Activated T-cell treated with anti-CD3 and anti-CD28 coated beads for 1 hour (primary cell): ENCODE data around the gene NOTUM.
"Not testable (repeated sequence)": the region's sequence is repeated elsewhere in the genome, so short reads cannot be mapped to it uniquely, and the experiment has no call there.

Source experiments
- DNase-seq: peaks from one replicate; pipeline ENCODE4 v3.0.0-alpha.2; 2020; ENCODE audit warnings: low read depth

NOTUM gene

DNA sequence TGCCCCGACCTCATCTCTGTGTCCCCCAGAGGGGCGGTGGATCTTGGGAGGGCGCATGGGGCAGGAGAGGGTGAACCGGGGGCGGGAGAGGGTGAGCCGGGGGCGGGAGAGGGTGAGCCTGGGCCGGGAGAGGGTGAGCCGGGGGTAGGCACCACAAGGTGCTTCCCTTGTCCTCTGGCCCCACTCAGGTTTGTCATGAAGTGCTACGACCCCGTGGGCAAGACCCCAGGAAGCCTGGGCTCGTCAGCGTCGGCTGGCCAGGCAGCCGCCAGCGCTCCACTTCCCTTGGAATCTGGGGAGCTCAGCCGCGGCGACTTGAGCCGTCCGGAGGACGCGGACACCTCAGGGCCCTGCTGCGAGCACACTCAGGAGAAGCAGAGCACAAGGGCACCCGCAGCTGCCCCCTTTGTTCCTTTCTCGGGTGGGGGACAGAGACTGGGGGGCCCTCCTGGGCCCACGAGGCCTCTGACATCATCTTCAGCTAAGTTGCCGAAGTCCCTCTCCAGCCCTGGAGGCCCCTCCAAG lies 35.3 kb upstream of the NOTUM start:
- no peak for DNase-seq

DNA sequence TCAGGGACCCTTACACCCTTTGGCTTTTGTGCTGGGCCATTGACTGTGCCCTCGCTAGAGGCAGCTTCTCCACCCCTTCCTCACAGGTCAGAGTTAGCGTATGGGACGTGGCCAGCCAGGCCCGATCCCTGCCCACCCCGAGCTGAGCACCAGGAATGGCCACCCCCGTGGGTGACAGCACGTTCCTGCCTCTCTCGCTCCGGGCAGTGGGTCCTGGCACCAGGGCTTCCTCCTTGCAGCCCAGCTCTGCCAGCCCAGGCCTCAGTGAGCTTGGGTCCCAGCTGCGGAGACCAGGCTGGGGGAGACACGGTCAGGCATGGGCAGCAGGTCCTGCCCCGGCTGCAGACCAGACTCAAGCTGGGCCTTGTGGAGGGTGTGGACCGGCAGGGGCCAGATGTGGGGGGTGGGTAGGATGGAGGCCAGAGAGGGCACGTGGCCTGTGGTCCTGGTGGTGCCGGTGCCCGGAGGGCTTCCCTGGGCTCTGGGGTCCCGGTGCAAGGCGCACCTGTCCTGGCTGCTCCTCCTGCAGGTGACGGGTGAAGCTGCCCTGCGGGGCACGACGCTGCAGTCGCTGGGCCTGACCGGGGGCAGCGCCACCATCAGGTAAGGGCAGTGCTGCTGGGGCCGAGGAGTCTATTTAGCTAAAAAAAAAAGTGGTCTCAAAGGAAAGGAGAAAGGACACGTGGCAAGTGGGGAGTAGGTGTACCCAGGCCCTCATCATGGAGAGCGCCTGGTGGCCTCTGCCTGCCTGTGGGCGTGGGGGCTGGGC lies 34.7 kb upstream of the NOTUM start:
- DNase-seq = no peak

DNA sequence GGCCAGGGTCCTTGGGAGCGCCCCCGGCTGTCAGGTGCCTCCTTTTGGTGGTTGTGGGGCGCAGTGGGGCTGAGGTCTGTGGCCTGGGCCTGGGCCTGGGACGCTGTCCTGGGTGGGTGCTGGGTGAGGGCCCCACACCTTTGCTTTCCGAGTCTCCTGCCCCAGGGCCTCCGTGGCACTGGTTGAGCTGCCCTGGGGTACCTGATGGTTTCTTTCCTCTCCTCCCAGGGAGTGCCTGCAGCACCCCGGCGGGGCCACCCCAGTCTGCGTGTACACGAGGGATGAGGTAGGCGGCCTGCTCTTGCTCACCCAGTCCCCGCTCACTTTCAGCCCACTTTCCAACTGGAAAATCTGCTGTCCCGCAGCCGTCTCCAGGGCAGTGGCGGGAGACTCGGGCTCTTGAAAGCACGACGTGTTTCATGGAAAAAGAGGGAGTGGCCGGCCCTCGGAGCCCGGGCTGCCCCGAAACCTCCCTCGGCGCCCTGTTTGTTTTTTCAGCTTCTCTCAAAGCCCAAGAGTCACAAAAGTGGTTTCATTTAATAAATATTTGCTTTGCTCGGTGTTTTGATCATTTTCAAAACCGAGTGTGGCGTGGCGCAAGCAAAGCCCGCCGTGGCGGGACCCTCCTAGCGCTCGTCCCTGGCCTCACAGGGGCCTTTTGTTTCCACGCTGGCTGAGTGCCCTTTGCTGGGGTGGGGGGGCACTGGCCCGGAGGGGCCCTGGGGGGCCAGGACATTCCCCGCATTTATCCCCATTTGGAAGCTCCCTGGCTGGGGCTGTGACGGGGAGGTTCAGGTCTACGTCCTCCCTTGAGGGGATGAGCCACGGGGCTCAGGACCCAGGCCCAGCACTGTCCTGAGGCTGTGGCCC lies 33.8 kb upstream of the NOTUM start:
- DNase-seq = no peak

DNA sequence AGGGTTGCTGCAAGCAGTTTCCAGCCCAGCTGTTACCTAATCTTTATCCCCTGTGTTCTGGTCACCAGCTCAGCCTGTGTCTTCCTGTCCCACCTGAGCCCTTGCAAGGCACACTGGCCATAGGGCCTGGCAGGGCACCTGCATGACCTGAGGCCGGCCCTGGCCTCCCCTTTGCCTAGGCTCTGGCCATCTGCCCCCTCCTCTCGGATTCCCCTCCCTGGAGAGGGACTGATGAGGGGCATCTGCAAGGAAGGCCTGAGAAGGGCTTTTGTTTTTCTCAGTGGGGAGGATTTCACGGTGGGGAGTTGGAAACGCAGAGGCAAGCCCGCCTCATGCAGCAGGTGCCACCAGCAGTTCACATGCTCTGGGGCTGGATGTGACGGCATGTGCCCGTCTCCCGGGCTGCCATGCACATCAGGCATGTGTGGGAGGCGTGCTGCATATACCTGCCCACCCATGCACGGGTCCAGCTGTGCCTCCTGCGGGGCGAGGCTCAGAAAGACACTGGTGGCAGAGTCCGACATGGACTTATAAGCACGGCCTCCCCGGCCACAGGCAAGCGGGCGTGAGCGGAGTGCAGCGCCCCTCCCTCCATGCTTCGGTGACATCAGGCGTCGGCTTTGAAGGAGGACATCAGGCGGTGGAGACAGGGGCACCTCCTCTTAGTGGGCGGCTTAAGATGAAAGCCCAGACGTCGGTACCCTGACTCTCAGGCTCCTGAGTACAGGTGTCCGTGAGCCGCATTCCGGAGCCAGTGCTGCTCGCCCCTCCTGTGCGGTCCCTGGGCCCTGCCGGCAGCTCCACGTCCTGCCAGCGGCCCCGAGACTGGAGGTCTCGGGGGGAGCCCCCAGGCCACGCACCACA lies 33.0 kb upstream of the NOTUM start:
- no peak for DNase-seq

DNA sequence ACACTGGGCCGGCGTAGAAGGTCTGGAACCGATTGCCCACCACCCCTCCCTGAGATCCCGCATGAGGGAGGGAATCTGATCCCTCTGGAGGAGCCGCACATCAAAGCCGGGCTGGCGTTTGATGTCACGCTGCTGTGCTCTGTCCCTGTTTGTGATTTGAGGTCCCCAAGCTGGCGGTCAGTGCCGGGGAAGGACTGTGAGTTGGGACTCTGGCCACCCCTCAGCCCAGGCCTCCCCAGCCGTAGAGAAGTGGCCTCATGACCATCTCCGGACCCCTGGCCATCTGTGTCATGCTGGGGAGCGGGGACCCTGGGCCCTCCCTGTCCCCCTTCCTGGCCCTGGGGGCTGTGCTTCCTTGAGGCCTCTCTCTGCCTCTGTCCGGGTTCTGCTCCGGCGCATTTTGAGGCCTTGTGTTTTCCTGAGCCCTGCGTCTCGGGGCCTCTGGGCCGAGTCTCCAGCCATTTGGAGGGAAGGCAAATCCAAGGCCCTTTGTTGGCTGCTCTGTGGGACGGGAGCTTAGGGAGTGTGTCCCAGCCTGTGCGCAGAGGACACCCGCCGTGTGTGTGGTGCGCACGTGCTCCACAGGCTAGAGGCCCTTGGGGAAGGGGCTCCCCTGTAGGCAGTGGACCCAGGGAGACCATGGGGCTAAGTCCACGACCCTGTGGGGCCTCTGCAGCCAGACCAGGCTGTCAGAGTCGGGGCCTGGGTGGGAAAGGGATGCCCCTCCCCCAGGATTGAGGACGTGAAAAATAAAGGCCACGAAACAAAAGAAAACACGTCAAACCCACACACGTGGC lies 31.5 kb upstream of the NOTUM start:
- no peak for DNase-seq

DNA sequence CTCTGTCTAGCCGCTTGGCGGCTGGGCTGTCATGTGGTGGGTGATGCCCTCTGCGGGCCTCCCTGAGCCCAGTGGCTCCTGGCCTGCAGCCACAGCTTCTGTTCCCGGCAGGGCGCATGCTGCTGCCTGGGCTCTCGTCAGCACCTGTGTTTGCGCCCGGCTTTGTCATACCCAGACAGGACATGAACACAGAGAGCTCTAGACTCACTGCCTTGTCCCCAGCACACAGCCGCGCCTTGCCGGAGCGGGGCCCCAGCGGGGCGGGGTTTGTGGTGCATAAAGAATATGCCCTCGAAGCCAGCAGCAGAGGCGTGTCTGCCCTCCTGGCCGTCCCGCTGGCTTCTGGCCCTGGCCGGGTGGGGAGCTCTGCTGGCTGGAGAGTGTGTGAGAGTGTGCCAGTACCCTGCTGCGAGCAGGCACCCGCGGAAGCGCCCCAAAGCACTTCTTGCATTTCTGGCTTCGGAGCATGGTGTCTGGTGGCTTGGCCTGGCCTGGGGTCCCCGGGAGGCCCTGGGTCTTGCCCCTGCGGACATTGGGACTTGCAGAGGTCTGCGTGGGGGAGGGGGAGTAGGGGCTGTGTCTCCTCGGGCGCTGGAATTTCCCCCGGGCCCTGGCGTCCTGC lies 30.8 kb upstream of the NOTUM start:
- DNase-seq = no peak

DNA sequence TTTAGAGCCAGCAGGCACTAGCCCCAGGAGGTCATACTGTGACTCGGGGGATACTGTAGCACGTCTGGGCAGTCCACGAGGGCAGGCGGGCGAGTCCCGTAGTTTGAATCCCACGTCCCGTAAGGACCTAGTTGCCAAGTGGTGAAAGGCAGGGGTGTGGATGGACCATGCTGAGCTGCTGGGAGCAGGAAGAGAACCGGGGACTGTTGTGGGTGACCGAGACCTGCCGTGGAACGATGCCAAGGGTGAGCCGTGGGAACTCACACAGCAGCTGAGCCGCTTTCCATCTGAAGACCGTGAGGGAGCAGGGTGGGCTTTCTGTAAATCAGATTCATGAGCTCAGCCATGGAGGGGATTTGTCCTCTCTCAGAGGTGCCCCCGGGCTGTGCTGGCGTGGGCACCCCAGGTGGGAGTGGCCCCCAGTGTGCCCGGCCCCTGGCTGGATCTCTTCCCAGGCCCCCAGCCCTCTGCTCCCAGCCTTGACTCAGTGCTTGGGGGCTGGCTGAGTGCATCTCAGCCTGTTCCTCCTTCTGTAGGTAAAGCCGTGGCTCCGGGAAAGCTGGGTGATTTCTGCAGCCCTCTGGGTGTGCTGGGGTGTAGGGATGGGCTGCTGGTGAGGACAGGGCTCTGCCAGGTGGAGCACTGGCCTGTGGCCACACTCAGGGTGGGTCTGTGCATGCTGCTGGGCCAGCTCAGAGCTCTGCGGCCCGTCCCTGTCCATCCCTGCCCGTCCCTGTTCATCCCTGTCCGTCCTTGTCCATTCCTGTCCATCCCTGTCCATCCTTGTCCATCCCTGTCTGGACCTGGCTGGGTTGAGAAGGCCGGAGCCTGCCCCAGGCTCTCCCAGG lies 30.1 kb upstream of the NOTUM start:
- DNase-seq = no peak

DNA sequence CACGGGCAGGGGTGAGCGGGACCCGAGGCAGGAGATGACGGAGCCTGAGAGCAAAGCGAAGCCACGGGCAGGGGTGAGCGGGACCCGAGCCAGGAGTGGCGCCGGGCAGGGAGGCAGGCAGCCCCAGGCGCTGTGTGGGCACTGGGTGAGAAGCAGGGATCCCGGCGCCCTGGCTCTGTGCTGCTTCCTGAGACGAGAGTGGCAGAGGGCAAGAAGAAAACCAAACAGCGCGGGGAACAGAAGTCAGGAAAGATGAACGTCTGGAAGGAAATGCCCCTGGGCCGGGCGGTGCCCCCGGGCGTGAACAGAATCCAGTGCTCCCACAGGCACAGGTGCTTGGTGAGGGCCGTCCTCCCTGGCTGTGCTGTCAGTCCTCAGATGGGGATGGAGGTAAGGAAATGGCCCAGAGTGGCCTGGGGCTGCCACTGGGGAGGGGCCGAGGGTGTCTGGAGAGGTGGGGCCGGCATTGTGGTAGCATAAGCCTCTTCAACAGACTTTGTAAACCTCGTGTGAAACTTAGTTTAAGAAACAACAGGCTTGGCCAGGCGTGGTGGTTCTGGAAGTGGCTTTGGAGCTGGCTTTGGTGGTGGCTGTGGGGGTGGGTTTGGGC lies 26.3 kb upstream of the NOTUM start:
- DNase-seq = no peak

DNA sequence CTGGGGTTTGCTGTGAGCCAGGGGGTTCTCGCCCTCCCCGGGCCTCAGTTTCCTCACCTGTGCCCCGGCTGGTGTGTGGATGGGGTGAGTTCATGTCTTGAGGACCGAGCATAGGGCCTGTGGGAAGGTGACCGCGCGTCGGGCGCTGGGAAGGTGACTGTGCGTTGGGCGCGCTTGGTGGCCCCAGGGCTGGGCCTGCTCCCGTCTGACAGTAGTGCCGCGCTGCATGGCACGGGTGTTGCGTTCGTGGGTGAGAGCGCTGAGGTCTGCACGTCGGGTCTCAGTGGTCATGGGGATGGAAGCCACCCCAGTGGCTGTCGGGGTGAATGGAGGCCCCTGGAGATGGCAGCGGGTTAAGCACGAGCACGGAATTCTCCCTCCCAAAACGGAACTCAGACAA lies 25.6 kb upstream of the NOTUM start:
- DNase-seq = no peak

DNA sequence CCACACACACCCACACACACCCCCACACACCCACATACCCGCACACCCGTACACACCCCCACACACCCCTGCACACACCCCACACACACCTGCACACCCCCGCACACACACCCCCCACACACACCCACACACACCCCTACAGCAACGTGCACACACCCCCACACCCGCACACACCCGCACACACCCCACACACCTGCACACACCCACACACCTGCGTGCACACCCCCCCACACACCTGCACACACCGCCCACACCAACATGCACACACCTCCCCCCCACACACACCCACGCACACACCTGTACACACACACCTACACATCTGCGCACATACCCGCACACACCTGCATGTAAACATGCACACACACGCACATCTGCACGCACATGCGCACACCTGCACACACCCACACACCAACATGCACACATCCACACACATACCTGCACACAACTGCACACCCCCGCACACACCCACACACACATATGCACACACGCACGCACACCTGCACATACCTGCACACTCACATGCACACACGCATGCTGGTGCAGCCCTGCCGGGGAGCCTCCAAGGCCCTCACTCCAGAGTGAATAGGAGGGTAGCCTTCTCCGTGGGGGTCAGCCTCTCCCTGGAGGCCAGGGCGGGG lies 23.9 kb upstream of the NOTUM start:
- no peak for DNase-seq

DNA sequence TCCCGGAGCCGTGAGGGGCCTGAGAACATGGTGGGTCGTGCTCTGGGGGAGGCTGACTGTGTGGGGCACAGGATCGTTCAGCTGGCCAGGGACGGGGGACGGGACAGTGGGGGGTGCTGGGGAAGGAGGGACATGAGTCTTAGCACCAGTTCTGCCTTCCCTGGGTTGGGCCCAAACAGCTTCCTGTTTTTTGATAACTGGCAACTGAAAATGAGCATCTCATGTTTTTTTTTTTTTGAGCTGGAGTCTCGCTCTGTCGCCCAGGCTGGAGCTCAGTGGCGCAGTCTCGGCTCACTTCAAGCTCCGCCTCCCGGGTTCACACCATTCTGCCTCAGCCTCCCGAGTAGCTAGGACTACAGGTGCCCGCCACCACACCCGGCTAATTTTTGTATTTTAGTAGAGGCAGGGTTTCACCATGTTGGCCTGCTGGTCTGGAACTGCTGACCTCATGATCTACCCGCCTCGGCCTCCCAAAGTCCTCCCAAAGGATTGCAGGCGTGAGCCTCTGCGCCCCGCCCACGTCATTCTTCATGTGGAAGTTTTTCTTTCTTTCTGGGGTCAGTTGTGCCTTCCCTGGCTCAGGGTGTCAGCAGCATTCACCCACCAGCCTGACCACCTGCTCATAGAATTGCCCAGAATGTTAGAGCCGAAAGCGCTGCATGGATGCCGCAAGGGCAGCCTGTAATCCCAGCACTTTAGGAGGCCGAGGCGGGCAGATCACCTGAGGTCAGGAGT lies 22.8 kb upstream of the NOTUM start:
- no peak for DNase-seq

DNA sequence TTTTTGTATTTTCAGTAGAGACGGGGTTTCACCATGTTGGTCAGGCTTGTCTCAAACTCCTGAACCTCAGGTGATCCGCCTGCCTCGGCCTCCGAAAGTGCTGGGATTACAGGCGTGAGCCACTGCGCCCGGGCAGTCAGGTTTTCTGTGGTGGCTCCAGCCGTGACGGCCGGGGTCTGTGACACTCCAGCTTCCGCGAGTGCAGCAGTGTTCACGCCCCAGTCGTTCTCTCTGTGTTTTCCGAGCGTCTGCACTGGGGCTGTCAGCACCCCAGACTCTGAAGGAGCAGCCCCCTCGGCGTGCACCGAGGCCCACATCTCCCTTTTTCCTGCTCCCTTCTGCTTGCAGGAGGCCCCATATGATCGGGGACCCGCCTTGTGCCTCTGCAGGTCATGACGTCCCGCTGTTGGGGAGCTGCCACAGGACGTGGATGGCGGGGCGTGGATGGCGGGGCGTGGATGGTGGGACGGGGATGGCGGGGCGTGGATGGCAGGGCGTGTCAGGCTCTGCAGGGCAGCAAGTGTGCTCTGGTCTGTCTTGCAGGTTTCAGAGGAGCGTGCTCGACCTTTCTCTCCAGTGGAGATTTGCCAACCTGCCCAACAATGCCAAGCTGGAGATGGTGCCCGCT lies 22.1 kb upstream of the NOTUM start:
- DNase-seq = no peak

DNA sequence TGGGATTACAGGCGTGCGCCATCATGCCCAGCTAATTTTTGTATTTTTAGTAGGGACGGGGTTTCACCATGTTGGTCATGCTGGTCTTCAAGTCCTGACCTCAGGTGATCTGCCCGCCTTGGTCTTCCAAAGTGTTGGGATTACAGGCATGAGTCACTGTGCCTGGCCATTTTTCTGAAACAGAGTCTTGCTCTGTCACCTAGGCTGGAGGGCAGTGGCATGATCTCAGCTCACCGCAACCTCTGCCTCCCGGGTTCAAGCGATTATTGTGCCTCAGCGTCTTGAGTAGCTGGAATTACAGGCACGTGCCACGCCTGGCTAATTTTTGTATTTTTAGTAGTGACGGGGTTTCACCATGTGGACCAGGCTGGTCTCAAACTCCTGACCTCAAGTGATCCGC lies 20.5 kb upstream of the NOTUM start:
- not testable (repeated sequence) for DNase-seq

DNA sequence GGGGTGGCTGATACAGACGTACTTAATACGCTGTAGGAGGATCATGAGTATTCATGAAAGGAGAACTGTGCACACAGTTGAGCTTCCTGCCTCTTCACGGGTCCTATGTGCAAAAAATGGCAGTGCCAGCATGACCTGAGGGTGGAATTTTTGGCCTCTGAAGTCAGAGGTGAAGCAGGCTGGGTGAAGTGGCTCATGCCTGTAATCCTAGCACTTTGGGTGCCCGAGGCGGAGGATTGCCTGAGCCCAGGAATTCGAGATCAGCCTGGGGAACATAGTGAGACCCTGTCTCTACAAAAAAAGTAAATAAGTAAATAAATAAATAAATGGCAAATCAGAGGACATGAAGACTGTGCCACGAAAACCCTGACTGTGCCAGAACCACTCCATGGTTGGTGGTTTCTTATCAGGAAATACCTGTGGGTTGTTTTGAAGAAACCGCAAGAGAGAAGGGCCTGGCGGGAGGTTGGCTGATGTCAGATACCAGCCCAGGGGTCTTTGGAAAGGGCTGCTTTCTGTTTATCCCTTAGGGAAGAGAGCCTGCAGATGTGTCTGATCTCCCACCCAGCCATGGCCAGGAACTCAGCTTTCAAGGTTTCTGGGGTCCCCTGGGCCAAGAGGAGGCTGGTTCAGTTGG lies 19.8 kb upstream of the NOTUM start:
- no peak for DNase-seq

DNA sequence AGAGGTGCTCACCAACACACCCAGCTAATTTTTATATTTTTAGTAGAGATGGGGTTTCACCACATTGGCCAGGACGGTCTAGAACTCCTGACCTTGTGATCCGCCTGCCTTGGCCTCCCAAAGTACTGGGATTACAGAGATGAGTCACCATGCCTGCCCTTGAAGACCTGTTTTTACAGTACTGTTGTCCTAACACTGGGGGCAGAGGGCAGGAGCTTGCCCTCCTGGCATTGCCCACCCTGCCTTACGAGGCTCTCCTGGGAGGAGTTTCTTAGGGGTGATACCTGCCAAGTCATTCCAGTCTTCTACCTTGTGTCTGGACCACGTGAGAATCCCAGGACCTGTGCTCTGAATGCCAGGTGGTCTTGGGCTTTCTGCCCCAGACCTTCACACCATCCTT lies 19.1 kb upstream of the NOTUM start:
- DNase-seq = no peak

DNA sequence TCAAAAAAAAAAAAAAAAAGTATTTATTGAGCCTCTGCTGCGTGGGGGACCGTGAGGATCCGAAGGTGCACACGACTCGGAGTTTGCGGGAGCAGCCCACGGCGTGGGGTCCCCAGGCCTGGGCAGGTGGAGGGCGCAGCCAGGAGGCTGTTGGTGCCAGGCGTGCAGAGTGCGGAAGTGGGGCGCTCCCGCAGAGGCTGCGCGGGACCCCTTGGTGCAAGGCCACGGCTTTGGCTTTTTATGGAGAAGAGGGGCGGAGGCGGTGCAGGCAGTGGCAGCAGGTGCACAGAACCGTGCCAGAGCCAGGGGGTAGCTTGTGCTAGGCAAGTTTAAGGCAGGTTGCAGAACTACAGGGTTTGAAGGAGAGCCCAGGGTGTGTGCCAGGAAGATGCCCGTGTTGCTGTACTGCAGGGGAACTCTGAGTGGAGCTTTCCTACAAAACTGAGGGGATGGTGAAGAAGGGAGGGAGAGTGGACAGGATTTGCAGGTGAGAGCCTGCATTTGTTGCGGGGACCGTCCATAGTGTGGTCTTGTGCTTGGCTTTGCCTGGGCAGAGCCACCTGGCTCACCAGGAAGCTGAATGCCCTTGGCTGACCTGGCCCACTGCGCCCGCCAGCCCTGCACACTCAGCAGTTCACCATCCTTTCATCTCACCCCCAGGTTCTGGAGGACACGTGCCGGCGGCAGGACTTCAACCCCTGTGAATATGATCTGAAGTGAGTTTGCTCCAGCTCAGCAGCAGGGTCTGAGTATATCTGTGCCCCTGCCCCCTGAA lies 17.7 kb upstream of the NOTUM start:
- no peak for DNase-seq
